ENCODE measurements around the gene IQSEC3. TPM values are rescaled to one million over a fixed set of nuclear protein-coding genes. Genes with fewer than 3 reads are reported as not detected.

IQSEC3 gene
- total RNA-seq, 1 experiment from 2014 or later = not detected

DNA sequence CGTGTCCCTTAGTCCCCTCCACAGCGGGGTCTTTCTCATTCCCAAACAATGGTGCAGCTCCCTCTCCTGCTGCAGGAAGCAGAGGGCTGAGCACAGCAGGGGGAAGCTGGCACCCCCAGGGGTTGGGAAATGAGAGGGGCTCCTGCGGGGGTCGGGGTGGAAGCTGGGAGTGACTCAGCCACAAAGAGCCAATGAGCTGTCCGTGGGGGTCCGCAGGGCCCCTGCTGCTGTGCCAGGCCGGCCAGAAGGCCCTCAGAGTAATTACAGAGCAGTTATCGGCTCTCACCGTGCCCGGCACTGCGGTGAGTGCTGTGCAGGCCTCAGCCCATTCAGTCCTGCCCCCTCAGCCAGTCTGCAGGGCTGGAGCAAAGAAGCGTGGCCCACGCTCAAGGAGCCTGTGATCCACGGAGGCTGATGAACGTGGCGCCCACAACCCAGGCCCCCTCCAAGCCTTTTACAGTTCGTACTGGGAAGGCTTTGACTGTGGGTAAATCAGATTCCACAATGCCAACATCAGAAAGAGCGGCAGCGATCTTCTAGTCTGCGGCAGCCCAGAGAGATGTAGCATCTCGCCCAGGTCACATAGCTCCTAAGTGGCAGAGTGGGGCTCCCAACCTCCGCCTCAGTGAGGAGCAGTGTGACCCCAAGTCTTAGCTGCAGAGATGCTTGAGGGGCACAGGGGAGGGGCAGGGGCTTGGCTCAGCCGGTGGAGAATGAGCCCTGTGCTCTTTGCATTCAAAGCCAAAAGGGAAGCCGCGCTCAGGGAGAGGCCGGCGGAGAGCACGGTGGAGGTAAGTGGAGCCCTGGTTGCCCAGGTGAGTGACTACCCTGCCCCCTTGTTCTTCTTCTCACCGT lies 104.0 kb downstream of the IQSEC3 start:
- H3K4me3 ChIP-seq (ENCODE audit: low read depth in 2 of 2, low read length in 2 of 2) = no peak overlapping the region
- in situ Hi-C loops (cut with HindIII; ENCODE audit: low pct_unique_long_range_greater_than_20kb, low sequenced_read_pairs) (no loop called here), intact Hi-C loops (cut with micrococcal nuclease; ENCODE audit: unreplicated experiment) (no loop called here)
- no peaks in the 10 kb centered on the region for H3K9me3 ChIP-seq (ENCODE audit: control insufficient read depth, insufficient read depth, low read depth, low read length)
- BruUV-seq (replicated peaks) = no TSS peak
- ChIA-PET POLR2A (no interaction called here), CTCF (interaction anchor here (0.6 kb wide), 1 partner anchor 49 kb away, joined by 3 read pairs; no protein-coding TSS in a partner anchor)
- no peak for ATAC-seq
- DNase-seq (ENCODE audit: low read depth, low spot score) = no peak
- TF ChIP-seq POLR2AphosphoS5 (IDR thresholded peaks at IDR 0.05; ENCODE audit: low read depth, low read length) (no peak), TCF7L2 (IDR thresholded peaks at IDR 0.05; ENCODE audit: low read depth, low read length) (no peak), SIN3A (IDR thresholded peaks at IDR 0.05; ENCODE audit: borderline replicate concordance, insufficient read depth, low read depth, low read length) (no peak)
- TF ChIP-seq, protein P1, sequence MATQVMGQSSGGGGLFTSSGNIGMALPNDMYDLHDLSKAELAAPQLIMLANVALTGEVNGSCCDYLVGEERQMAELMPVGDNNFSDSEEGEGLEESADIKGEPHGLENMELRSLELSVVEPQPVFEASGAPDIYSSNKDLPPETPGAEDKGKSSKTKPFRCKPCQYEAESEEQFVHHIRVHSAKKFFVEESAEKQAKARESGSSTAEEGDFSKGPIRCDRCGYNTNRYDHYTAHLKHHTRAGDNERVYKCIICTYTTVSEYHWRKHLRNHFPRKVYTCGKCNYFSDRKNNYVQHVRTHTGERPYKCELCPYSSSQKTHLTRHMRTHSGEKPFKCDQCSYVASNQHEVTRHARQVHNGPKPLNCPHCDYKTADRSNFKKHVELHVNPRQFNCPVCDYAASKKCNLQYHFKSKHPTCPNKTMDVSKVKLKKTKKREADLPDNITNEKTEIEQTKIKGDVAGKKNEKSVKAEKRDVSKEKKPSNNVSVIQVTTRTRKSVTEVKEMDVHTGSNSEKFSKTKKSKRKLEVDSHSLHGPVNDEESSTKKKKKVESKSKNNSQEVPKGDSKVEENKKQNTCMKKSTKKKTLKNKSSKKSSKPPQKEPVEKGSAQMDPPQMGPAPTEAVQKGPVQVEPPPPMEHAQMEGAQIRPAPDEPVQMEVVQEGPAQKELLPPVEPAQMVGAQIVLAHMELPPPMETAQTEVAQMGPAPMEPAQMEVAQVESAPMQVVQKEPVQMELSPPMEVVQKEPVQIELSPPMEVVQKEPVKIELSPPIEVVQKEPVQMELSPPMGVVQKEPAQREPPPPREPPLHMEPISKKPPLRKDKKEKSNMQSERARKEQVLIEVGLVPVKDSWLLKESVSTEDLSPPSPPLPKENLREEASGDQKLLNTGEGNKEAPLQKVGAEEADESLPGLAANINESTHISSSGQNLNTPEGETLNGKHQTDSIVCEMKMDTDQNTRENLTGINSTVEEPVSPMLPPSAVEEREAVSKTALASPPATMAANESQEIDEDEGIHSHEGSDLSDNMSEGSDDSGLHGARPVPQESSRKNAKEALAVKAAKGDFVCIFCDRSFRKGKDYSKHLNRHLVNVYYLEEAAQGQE (IDR thresholded peaks at IDR 0.05; ENCODE audit: insufficient read depth in 1 of 2, low read depth in 2 of 2, low read length in 1 of 2) = no peak
- TF ChIP-seq, protein P2, sequence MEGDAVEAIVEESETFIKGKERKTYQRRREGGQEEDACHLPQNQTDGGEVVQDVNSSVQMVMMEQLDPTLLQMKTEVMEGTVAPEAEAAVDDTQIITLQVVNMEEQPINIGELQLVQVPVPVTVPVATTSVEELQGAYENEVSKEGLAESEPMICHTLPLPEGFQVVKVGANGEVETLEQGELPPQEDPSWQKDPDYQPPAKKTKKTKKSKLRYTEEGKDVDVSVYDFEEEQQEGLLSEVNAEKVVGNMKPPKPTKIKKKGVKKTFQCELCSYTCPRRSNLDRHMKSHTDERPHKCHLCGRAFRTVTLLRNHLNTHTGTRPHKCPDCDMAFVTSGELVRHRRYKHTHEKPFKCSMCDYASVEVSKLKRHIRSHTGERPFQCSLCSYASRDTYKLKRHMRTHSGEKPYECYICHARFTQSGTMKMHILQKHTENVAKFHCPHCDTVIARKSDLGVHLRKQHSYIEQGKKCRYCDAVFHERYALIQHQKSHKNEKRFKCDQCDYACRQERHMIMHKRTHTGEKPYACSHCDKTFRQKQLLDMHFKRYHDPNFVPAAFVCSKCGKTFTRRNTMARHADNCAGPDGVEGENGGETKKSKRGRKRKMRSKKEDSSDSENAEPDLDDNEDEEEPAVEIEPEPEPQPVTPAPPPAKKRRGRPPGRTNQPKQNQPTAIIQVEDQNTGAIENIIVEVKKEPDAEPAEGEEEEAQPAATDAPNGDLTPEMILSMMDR (IDR thresholded peaks at IDR 0.05) = no peak
- H3K36me3 ChIP-seq (ENCODE audit: control insufficient read depth, insufficient read depth, low read length) = no peaks in the 10 kb centered on the region
- no peak overlapping the region for H3K27ac ChIP-seq (ENCODE audit: low read length)
- H3K27me3 ChIP-seq (ENCODE audit: control insufficient read depth, insufficient read depth, low read length) = no peaks in the 10 kb centered on the region
- H3K4me1 ChIP-seq (ENCODE audit: control insufficient read depth, insufficient read depth, low read length) = peaks cover 3% of the 10 kb centered on the region; the same call in 1 of the 2 replicates

DNA sequence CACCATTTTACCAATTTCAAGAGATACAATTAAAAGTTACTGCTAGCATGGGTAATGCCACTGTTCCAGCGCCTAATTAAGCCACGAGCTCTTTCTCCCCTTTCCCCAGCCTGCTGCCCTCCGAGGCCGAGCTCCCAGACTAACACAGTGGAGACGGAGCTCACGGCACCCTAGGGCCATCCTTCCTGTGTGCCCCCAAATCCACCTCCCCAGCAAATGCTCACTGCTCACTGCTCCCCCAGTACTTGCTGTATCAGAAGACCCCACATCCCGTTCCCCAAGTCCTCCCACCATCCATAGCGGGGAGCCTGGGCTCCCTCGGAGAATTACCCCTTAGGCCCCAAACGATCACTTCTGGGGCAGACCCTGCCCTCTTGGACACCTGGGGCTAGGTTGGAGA lies 104.7 kb downstream of the IQSEC3 start:
- no peaks in the 10 kb centered on the region for H3K36me3 ChIP-seq (ENCODE audit: control insufficient read depth, insufficient read depth, low read length)
- intact Hi-C loops (cut with micrococcal nuclease; ENCODE audit: unreplicated experiment) = no loop called here
- ChIA-PET CTCF (no interaction called here), POLR2A (no interaction called here)
- no peak for ATAC-seq
- no peak overlapping the region for H3K27ac ChIP-seq (ENCODE audit: low read length)
- H3K4me1 ChIP-seq (ENCODE audit: control insufficient read depth, insufficient read depth, low read length) = peaks cover 3% of the 10 kb centered on the region; the same call in 1 of the 2 replicates
- TF ChIP-seq, protein P1 (IDR thresholded peaks at IDR 0.05; ENCODE audit: insufficient read depth in 1 of 2, low read depth in 2 of 2, low read length in 1 of 2) = no peak
- TF ChIP-seq, protein P2 (IDR thresholded peaks at IDR 0.05) = no peak
- no peak overlapping the region for H3K4me3 ChIP-seq (ENCODE audit: low read depth in 2 of 2, low read length in 2 of 2)
- no peaks in the 10 kb centered on the region for H3K9me3 ChIP-seq (ENCODE audit: control insufficient read depth, insufficient read depth, low read depth, low read length)
- no TSS peak for BruUV-seq (replicated peaks)
- H3K27me3 ChIP-seq (ENCODE audit: control insufficient read depth, insufficient read depth, low read length) = no peaks in the 10 kb centered on the region
- in situ Hi-C loops (cut with HindIII; ENCODE audit: low pct_unique_long_range_greater_than_20kb, low sequenced_read_pairs) = no loop called here
- no peak for DNase-seq (ENCODE audit: low read depth, low spot score)
